GM23338 (cell line): Measurements from ENCODE around the gene PGLYRP2. TPM values are rescaled to one million over a fixed set of nuclear protein-coding genes. Genes with fewer than 3 reads are reported as not detected.

ENCODE experiments used
- ATAC-seq: fragments of 200-7000 bp; cut with Tn5 transposase; 3 replicates; pipeline ENCODE4 v1.9.1; 2020
- DNase-seq: peaks from one replicate; pipeline ENCODE4 v3.0.0-alpha.2; 2015; ENCODE audit warnings: low spot score
- H2AFZ ChIP-seq: fragments of 200-600 bp; sonication (generic); 2 replicates; pipeline ENCODE4 v1.8.0; 2016; ENCODE audit warnings: antibody characterized with exemption, mild to moderate bottlenecking, moderate library complexity
- H3F3A ChIP-seq: fragments of 200-600 bp; sonication (generic); replicated peaks from 2 replicates; pipeline ENCODE4 v1.8.0; 2017; ENCODE audit warnings: antibody characterized with exemption, mixed run types, low read depth
- H3K27ac ChIP-seq: fragments of 200-600 bp; sonication (generic); 2 replicates; pipeline ENCODE4 v1.6.1; 2016; ENCODE audit warnings: low read depth
- H3K27me3 ChIP-seq: fragments of 200-600 bp; sonication (generic); 2 replicates; pipeline ENCODE4 v1.8.0; 2016; ENCODE audit warnings: mild to moderate bottlenecking, mixed run types, moderate library complexity; ENCODE audit not compliant: insufficient read depth
- H3K36me3 ChIP-seq: fragments of 200-600 bp; sonication (generic); 2 replicates; pipeline ENCODE4 v1.8.0; 2016; ENCODE audit warnings: mild to moderate bottlenecking; ENCODE audit not compliant: insufficient read depth
- H3K4me1 ChIP-seq: fragments of 200-600 bp; sonication (generic); 2 replicates; pipeline ENCODE4 v1.8.0; 2016; ENCODE audit warnings: mild to moderate bottlenecking, moderate library complexity; ENCODE audit not compliant: insufficient read depth
- H3K4me2 ChIP-seq: fragments of 200-600 bp; sonication (generic); 2 replicates; pipeline ENCODE4 v1.7.1; 2017; ENCODE audit warnings: mixed run types
- H3K4me3 ChIP-seq: fragments of 200-600 bp; sonication (generic); 2 replicates; pipeline ENCODE4 v1.6.1; 2016; ENCODE audit warnings: mixed run types
- H3K79me2 ChIP-seq: fragments of 200-600 bp; sonication (generic); replicated peaks from 2 replicates; pipeline ENCODE4 v1.8.0; 2017; ENCODE audit warnings: mild to moderate bottlenecking; ENCODE audit not compliant: insufficient read depth
- H3K9me2 ChIP-seq: fragments of 200-600 bp; sonication (generic); 2 replicates; pipeline ENCODE4 v1.8.0; 2017; ENCODE audit not compliant: insufficient read depth
- H4K20me1 ChIP-seq: fragments of 200-600 bp; sonication (generic); replicated peaks from 2 replicates; pipeline ENCODE4 v1.8.0; 2017; ENCODE audit warnings: mild to moderate bottlenecking; ENCODE audit not compliant: insufficient read depth
- H3K27ac Mint-ChIP-seq: 2 replicates; pipeline ENCODE4 v1.8.0; 2020; ENCODE audit warnings: inconsistent platforms, mild to moderate bottlenecking, moderate library complexity, mixed read lengths
- H3K27me3 Mint-ChIP-seq: 3 replicates; pipeline ENCODE4 v1.8.0; 2022; ENCODE audit warnings: low read depth, mild to moderate bottlenecking, moderate library complexity, mixed read lengths, inconsistent platforms; ENCODE audit not compliant: insufficient read depth, poor library complexity
- H3K36me3 Mint-ChIP-seq: 3 replicates; pipeline ENCODE4 v1.8.0; 2021; ENCODE audit warnings: low read depth, mild to moderate bottlenecking, inconsistent platforms, moderate library complexity, mixed read lengths
- H3K4me1 Mint-ChIP-seq: 3 replicates; pipeline ENCODE4 v1.8.0; 2020; ENCODE audit warnings: mild to moderate bottlenecking, inconsistent platforms, mixed read lengths
- H3K4me3 Mint-ChIP-seq: 3 replicates; pipeline ENCODE4 v1.8.0; 2021; ENCODE audit warnings: moderate library complexity, mild to moderate bottlenecking, inconsistent platforms, mixed read lengths
- H3K9me3 Mint-ChIP-seq: 3 replicates; pipeline ENCODE4 v1.8.0; 2020; ENCODE audit warnings: moderate library complexity, mild to moderate bottlenecking, inconsistent platforms, mixed read lengths
- CREB1 ChIP-seq: fragments of 250-450 bp; sonication (Bioruptor Pico); IDR thresholded peaks from 2 replicates; pipeline ENCODE4 v1.5.0; 2020; ENCODE audit warnings: low read depth, mild to moderate bottlenecking, moderate library complexity
- CTCF ChIP-seq, 2 experiments: fragments of 200-600 bp in 1 of 2; sonication (generic) in 1 of 2; conservative IDR thresholded peaks; 2 replicates each; pipeline versions ENCODE4 v1.5.1 to v1.6.1; 2016 to 2017; ENCODE audit warnings: antibody characterized with exemption in 2 of 2, low read depth in 2 of 2, mild to moderate bottlenecking in 2 of 2, moderate library complexity in 1 of 2
- ETS1 ChIP-seq: IDR thresholded peaks from 2 replicates; pipeline ENCODE4 v1.6.1; 2016; ENCODE audit warnings: antibody characterized with exemption
- EZH2 ChIP-seq: fragments of 200-600 bp; sonication (generic); IDR thresholded peaks from one replicate; pipeline ENCODE4 v1.8.0; 2017; ENCODE audit warnings: antibody characterized with exemption, mild to moderate bottlenecking, low read depth; ENCODE audit not compliant: unreplicated experiment
- EZH2phosphoT487 ChIP-seq: fragments of 200-600 bp; sonication (generic); IDR thresholded peaks from one replicate; pipeline ENCODE4 v1.8.1; 2018; ENCODE audit warnings: antibody characterized with exemption; ENCODE audit not compliant: unreplicated experiment
- JUNB ChIP-seq: IDR thresholded peaks from one replicate; pipeline ENCODE4 v1.6.1; 2016; ENCODE audit warnings: antibody characterized with exemption; ENCODE audit not compliant: unreplicated experiment
- NANOG ChIP-seq: IDR thresholded peaks from 2 replicates; pipeline ENCODE4 v1.6.1; 2016; ENCODE audit warnings: antibody characterized with exemption, borderline replicate concordance
- POLR2AphosphoS5 ChIP-seq: IDR thresholded peaks from 2 replicates; pipeline ENCODE4 v1.6.1; 2016; ENCODE audit warnings: antibody characterized with exemption, low read depth
- REST ChIP-seq: IDR thresholded peaks from one replicate; pipeline ENCODE4 v1.6.1; 2018; ENCODE audit warnings: antibody characterized with exemption; ENCODE audit not compliant: unreplicated experiment
- STAT1 ChIP-seq: IDR thresholded peaks from one replicate; pipeline ENCODE4 v1.6.1; 2016; ENCODE audit warnings: antibody characterized with exemption; ENCODE audit not compliant: unreplicated experiment
- ZNF114 ChIP-seq: fragments of 250-450 bp; sonication (Bioruptor Pico); IDR thresholded peaks from 2 replicates; pipeline ENCODE4 v1.5.0; 2020; ENCODE audit warnings: mild to moderate bottlenecking, moderate library complexity
- ZNF331 ChIP-seq: fragments of 250-450 bp; sonication (Bioruptor Pico); IDR thresholded peaks from 2 replicates; pipeline ENCODE4 v1.5.0; 2020; ENCODE audit warnings: low read depth, mild to moderate bottlenecking, moderate library complexity
- ZNF462 ChIP-seq: fragments of 250-450 bp; sonication (Bioruptor Pico); IDR thresholded peaks from 2 replicates; pipeline ENCODE4 v1.5.0; 2020; ENCODE audit warnings: mild to moderate bottlenecking, moderate library complexity
- polyA plus RNA-seq: library from polyadenylated mRNA; unstranded; fragments of >200 nt; fragmentation: Nextera tagmentation; extraction: Ambion mirVana; gene quantifications from 2 replicates; pipeline ENCODE4 v1.2.1, GENCODE V29; 2016
- total RNA-seq: library from RNA; depleted of rRNA; stranded (reverse); fragments of >200 nt; shearing (Covaris generic); gene quantifications from 2 replicates; pipeline ENCODE4 v1.2.3, GENCODE V29; 2014

PGLYRP2 gene
- total and polyA plus RNA-seq, 2 experiments from 2014 or later = not detected

GRCh38 chr19:15476325-15476724, 3.0 kb downstream of the PGLYRP2 start:
- H3K4me2 ChIP-seq = no peak overlapping the region
- DNase-seq = no peak
- Mint-ChIP-seq H3K36me3 (peaks cover 26% of the 10 kb centered on the region), H3K9me3 (peaks cover 79% of the 10 kb centered on the region), H3K4me1 (no peaks in the 10 kb centered on the region), H3K27ac (no peak overlapping the region), H3K4me3 (no peak overlapping the region), H3K27me3 (peaks cover 7% of the 10 kb centered on the region)
- H3F3A ChIP-seq = no peaks in the 10 kb centered on the region
- H3K9me2 ChIP-seq = no peaks in the 10 kb centered on the region
- no peak for TF ChIP-seq EZH2phosphoT487
- no peak for TF ChIP-seq ZNF462 (CRISPR knock-in tag)
- no peak for TF ChIP-seq ETS1
- no peak for TF ChIP-seq NANOG
- TF ChIP-seq STAT1 = no peak
- no peak for TF ChIP-seq REST
- no peak for TF ChIP-seq ZNF331
- no peak for TF ChIP-seq EZH2
- TF ChIP-seq POLR2AphosphoS5 = no peak
- no peak for TF ChIP-seq ZNF114 (CRISPR knock-in tag)
- no peak for TF ChIP-seq JUNB
- TF ChIP-seq CTCF (conservative IDR thresholded peaks at IDR 0.05; ENCODE audit: low read depth in 2 of 2) = no peak
- no peak for TF ChIP-seq CREB1 (CRISPR knock-in tag)
- no peak overlapping the region for H2AFZ ChIP-seq
- no peaks in the 10 kb centered on the region for H4K20me1 ChIP-seq
- no peaks in the 10 kb centered on the region for H3K4me1 ChIP-seq
- ATAC-seq = no peak
- H3K79me2 ChIP-seq = no peaks in the 10 kb centered on the region
- H3K36me3 ChIP-seq = no peaks in the 10 kb centered on the region
- H3K4me3 ChIP-seq = no peak overlapping the region
- no peaks in the 10 kb centered on the region for H3K27me3 ChIP-seq
- H3K27ac ChIP-seq = no peak overlapping the region
